ENCODE data around the gene SELENON. TPM values are rescaled to one million over a fixed set of nuclear protein-coding genes. Genes with fewer than 3 reads are reported as not detected.

The SELENON gene
- total and polyA plus RNA-seq, 2 of the 4 experiments (the other 2 are of a cell fraction), result 9.1 to 114 TPM

GRCh38 chr1:25802915-25803314 is 2.9 kb downstream of the SELENON start:
- DNase-seq, result no peak
- Histone ChIP-seq H2BK15ac (ENCODE audit: low read depth, low read length) (no peak overlapping the region), H3K9ac (ENCODE audit: low read depth, low read length) (no peak overlapping the region), H2AK5ac (ENCODE audit: low read depth, low read length) (no peak overlapping the region), H2BK20ac (ENCODE audit: low read depth, low read length) (no peak overlapping the region), H3K9me3 (ENCODE audit: control insufficient read depth, insufficient read depth, low read length) (no peaks in the 10 kb centered on the region), H2AK9ac (replicated peaks; ENCODE audit: low read depth, low read length, poor library complexity) (peak overlapping the region; percentile 71), H2BK120ac (ENCODE audit: low read depth, low read length) (no peak overlapping the region), H3K14ac (replicated peaks; ENCODE audit: low read depth, low read length) (no peak overlapping the region), H3K36me3 (ENCODE audit: control insufficient read depth, insufficient read depth, low read length) (peaks cover 21% of the 10 kb centered on the region; the same call in 1 of the 2 replicates), H2BK5ac (ENCODE audit: low read depth, low read length, poor library complexity, severe bottlenecking) (no peak overlapping the region), H4K5ac (ENCODE audit: low read depth, low read length) (no peak overlapping the region), H3K4me3 (ENCODE audit: insufficient read depth, low read depth, low read length) (no peak overlapping the region), H2AFZ (replicated peaks; ENCODE audit: low read length, poor library complexity) (no peak overlapping the region), H3K18ac (ENCODE audit: low read depth, low read length) (no peak overlapping the region), H3K4ac (ENCODE audit: low read depth, low read length) (no peak overlapping the region), H4K8ac (ENCODE audit: low read depth in 2 of 2, low read length in 2 of 2) (no peak overlapping the region), H4K91ac (ENCODE audit: insufficient read depth, low read depth, low read length) (no peak overlapping the region), H3K4me2 (ENCODE audit: low read depth, low read length) (no peak overlapping the region; the same call in 1 of the 2 replicates), H3K9me1 (ENCODE audit: insufficient read depth, low read length) (peaks cover 9% of the 10 kb centered on the region), H3K56ac (ENCODE audit: extremely low read depth, insufficient read depth, low read length) (no peak overlapping the region), H3K27me3 (ENCODE audit: control insufficient read depth, insufficient read depth, low read length) (no peaks in the 10 kb centered on the region), H3K4me1 (ENCODE audit: control insufficient read depth, insufficient read depth, low read length) (peaks cover 15% of the 10 kb centered on the region), H4K20me1 (ENCODE audit: insufficient read depth, low read length) (peaks cover 14% of the 10 kb centered on the region), H3K27ac (ENCODE audit: insufficient read depth, low read length) (no peak overlapping the region), H3K79me1 (ENCODE audit: low read depth in 1 of 2, low read length in 2 of 2) (peaks cover 28 to 43% of the 10 kb centered on the region in 2 experiments), H3K23ac (ENCODE audit: low read depth, low read length) (0 out of 2 replicates have a peak overlapping the region, but pooled peaks have one; percentile 4)
- intact Hi-C loops (cut with micrococcal nuclease) (no loop called here), in situ Hi-C loops (cut with MboI; ENCODE audit: low sequenced_read_pairs) (loop anchor here (25.0 kb wide), 2 partner anchors 391 to 566 kb away; partner anchors contain the start of genes RHCE, RSRP1 and SYF2), dilution Hi-C loops (cut with HindIII; ENCODE audit: low sequenced_read_pairs, unreplicated experiment) (no loop called here)
- POLR2A ChIA-PET (ENCODE audit: unreplicated experiment), result no interaction called here
- CTCF ChIA-PET, result interaction anchor here (0.9 to 1.5 kb wide), 2 partner anchors 184 to 194 kb away, joined by 3 to 4 read pairs; no protein-coding TSS in a partner anchor
- no peak for TF ChIP-seq CEBPB (IDR thresholded peaks at IDR 0.05; ENCODE audit: low read depth, low read length)
- TF ChIP-seq RCOR1 (IDR thresholded peaks at IDR 0.05; ENCODE audit: insufficient replicate concordance, low read length), result no peak
- no peak for TF ChIP-seq POLR2A (IDR thresholded peaks at IDR 0.05; ENCODE audit: low read depth, low read length)
- TF ChIP-seq USF2 (IDR thresholded peaks at IDR 0.05; ENCODE audit: low read depth, low read length), result no peak
- TF ChIP-seq FOS (IDR thresholded peaks at IDR 0.05; ENCODE audit: low read depth, low read length), result no peak
- TF ChIP-seq BHLHE40 (IDR thresholded peaks at IDR 0.05; ENCODE audit: low read depth, low read length), result no peak
- TF ChIP-seq MAFK (IDR thresholded peaks at IDR 0.05; ENCODE audit: low read depth, low read length), result no peak
- TF ChIP-seq RAD21 (IDR thresholded peaks at IDR 0.05; ENCODE audit: low read length), result no peak
- no peak for TF ChIP-seq MAZ (IDR thresholded peaks at IDR 0.05; ENCODE audit: borderline replicate concordance, low read depth, low read length)
- TF ChIP-seq SMC3 (IDR thresholded peaks at IDR 0.05; ENCODE audit: low read depth, low read length), result no peak
- TF ChIP-seq ELK1 (IDR thresholded peaks at IDR 0.05; ENCODE audit: borderline replicate concordance, low read depth, low read length), result no peak
- no peak for TF ChIP-seq MXI1 (IDR thresholded peaks at IDR 0.05; ENCODE audit: borderline replicate concordance, low read depth, low read length)
- no peak for TF ChIP-seq NFE2L2 (IDR thresholded peaks at IDR 0.05; ENCODE audit: low read depth, low read length)
- no peak for TF ChIP-seq CTCF (conservative IDR thresholded peaks at IDR 0.05; ENCODE audit: low read depth, low read length)
- TF ChIP-seq CHD1 (IDR thresholded peaks at IDR 0.05; ENCODE audit: low read depth, low read length), result no peak
- 67% methylated on average over 3 of the region's 6 CpGs; no CpG with 5 or more reads in 1 of the 2 experiments for WGBS, 2 experiments (ENCODE audit: extremely low coverage in 2 of 2, insufficient read length in 1 of 2)
- BruUV-seq (replicated peaks), result no TSS peak
- ATAC-seq (ENCODE audit: low read depth), result no peak
